Forelimb muscle (tissue), 1 donor: ENCODE data around the gene CBX3. TPM values are rescaled to one million over a fixed set of nuclear protein-coding genes. Genes with fewer than 3 reads are reported as not detected.
"Not testable (repeated sequence)": the region's sequence is repeated elsewhere in the genome, so short reads cannot be mapped to it uniquely, and the experiment has no call there.

Source experiments
- DNase-seq: peaks from one replicate; pipeline ENCODE4 v3.0.0-alpha.2; 2013; ENCODE audit warnings: low read depth
- polyA plus RNA-seq: library from polyadenylated mRNA; unstranded; fragments of 120-200 nt; gene quantifications from one replicate; pipeline ENCODE4 v1.2.1, GENCODE V29; 2013; ENCODE audit not compliant: insufficient read length

CBX3 gene
- polyA plus RNA-seq, 1 donor: 160 TPM

GRCh38 chr7:26188206-26188956, 13.2 kb upstream of the CBX3 start:
- no peak for DNase-seq

GRCh38 chr7:26188957-26189541, 12.5 kb upstream of the CBX3 start:
- no peak for DNase-seq

- DNase-seq: no peak
Measured at GRCh38 chr7:26189697-26190096, 11.8 kb upstream of the CBX3 start.

- DNase-seq: no peak
Measured at GRCh38 chr7:26190417-26190869, 11.1 kb upstream of the CBX3 start.

GRCh38 chr7:26191233-26191973, 10.1 kb upstream of the CBX3 start:
- DNase-seq: no peak

DNA sequence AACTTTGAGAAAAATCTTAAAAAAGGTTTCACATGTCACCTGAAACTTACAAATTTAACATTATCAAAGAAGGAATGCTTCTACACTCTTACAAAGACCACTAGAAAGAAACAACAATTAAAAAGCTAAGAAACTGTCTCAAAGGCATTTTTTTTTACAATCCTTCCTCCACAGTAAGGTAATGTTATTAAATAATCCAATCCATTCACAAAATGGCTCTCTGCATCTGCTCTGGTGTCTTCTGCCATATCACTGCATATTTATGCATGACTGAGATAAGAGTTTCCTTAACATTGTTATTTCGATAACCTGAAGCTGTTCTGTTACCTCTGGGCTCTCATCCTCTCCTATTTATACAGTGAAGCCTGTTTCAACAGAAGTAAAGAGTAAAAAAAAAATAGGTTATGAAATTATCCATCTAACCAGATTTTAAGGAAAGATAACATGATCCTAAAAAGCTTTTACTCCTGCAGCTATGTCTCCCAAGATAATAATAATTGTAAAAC, 9.5 kb upstream of the CBX3 start:
- DNase-seq: no peak

DNA sequence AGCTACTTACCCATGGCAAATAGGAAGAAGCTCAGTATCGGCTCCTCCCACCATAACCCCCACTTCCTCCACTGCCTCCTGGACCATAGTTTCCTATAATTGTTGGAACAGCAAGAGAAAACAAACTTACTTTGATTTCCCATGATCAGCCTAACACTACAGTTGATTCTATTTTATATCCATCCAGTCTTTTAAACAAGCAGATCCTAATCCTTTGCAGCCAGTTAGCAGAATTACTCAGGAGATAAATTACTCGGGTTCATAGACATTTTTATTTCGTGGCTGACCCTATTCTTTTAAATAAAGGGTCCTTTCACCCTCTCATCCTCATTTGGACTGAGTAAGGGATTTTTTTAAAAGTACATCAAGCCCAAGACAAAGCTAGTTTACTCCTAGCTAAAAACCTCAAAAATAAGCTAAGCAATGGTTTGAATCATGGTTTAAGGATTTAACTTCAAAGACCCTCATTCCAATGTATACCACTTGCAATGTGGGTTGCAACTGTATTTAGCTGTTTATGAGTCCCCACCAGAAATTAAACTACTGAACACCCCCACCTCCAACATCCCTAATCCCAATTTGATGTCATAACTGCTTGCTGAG, 9.0 kb upstream of the CBX3 start:
- DNase-seq: no peak

GRCh38 chr7:26193432-26194207, 7.9 kb upstream of the CBX3 start:
- no peak for DNase-seq

GRCh38 chr7:26194764-26195163, 6.8 kb upstream of the CBX3 start:
- not testable (repeated sequence) for DNase-seq

DNA sequence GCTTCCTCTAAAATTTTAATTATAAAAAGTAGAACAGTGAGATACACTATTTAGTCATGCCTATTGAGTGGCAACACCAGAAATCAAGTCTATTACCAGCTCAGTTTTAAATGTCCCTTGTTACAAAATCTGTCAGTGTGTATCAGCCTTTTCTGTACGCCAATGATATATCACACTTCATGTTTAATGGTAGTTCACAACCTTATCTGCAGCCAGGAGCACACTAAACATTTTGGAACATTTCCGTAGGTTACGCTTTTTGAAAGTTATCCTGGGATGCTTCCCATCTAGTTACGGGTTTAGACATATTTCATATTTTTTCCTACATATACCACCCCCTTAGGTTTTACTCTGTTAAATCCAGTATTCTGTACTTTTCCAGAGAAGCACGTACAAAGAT, 6.4 kb upstream of the CBX3 start:
- no peak for DNase-seq

- no peak for DNase-seq
Measured at GRCh38 chr7:26195867-26196657, 5.5 kb upstream of the CBX3 start.

DNA sequence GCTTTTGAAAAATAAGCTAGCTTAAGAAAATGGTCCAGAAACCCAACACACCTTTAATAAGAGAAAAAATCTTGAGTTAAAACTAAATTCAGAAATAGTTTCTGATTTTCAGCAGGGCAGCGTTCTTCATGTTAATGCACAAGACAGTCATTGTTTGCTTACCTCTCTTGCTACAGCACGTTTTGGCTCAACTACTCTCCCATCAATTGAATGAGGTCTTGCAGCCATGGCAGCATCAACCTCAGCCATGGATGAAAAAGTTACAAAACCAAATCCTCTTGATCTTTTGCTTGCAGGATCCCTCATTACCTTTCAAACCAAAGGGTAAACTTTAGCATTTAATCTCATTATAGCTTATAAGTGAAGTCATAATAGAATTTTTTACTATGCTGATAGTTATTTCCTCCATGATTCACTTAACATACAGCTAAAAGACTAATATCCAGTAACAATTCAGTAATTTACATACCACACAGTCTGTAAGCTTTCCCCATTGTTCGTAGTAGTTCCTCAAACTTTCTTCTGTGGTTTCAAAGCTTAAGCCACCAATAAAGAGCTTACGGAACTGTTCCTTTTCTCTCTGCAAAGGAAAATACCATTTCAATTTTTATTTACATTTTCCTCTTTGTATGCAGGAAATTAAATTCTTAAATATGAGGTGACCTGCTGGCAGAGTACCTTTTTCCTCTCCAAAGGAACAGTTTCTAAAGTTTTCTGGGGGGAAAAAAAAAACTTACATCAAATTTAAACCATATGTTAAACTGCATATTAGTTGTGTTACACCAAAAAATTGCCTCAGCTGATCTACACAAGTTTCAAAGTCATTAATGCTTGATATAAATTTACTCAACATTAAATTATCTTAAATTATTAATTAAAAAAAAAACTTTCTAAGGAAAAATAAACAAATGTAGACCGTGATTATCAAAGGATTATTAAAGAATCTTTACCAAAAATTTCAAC, 4.1 kb upstream of the CBX3 start:
- DNase-seq: no peak

DNA sequence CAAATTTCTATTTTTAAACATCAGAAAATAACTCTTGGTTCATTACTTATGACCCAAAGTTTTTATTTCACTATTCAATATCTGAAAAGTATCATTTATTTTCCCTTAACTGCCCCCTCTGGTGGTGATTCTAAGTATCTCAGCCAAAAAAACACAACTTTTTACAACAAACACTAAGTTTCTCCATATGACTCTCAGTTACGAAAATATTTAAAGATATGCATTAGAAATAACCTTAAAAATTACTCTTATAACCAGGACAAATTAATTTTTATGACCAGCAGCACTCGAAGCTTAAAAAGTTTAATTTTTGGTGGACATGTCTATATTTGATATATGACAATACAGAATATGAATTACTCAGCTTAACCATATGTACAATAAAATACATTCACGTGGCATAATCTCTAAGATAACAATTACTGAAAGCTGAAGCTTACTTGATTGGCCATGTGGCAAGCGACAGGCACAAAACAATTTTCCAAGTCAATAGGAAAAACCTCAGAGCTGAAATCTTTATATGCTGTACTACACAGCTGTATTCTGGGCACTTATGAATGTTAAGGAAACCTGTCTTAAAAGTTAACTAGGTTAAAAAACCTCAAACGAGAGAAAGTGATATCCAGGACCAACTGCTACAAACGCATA, 3.3 kb upstream of the CBX3 start:
- DNase-seq: no peak

GRCh38 chr7:26198781-26199169, 2.8 kb upstream of the CBX3 start:
- DNase-seq: no peak

- no peak for DNase-seq
Measured at GRCh38 chr7:26199301-26200037, 2.1 kb upstream of the CBX3 start.

- no peak for DNase-seq
Measured at GRCh38 chr7:26200038-26200443, 1.5 kb upstream of the CBX3 start.

DNA sequence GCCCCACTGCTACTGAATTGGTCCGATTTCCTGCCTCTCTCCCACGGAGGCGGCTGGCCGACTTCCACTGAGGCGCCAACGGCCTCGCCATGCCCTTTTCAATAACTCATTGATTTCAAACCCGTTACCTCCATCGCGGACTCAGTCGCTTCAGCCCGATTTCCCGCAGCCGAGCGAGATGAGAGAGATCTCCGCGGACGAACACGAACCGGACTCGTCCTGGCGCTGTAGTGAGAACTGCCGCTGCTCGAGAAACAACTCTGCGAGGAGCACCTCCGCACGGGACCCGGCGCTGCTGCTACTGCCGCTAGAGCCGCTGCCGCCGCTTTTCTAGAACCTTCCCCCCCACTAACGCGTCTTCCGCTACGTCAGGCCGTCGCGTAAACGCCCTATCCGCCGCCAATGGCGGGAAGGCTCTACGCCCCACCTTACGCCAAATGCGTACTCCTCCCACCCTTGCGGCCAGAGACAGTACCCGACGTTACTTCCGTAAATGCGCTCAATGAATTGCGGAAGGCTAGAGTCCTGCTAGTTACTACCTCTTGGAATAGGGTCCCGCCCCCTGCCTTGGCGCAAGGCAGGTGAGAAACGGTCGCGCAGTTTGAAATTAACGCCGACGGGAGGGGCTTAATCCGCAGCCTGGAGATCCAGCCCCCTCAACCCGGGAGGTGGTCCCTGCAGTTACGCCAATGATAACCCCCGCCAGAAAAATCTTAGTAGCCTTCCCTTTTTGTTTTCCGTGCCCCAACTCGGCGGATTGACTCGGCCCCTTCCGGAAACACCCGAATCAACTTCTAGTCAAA, 900 bp upstream of the CBX3 start, which contains the start of gene HNRNPA2B1:
Gene HNRNPA2B1, minus strand, starts transcription at position 303 of the 803 bp plus-strand sequence. Its CDS starts 169 bp downstream, at position 134.
- peak; percentile 98 for DNase-seq
